ENCODE data around the gene RAB11A. TPM values are rescaled to one million over a fixed set of nuclear protein-coding genes. Genes with fewer than 3 reads are reported as not detected.

RAB11A gene
- total and polyA plus RNA-seq, 2 donors (not counting 1 experiment from before 2014, with no cell fraction given), result 83.2 to 126 TPM

DNA sequence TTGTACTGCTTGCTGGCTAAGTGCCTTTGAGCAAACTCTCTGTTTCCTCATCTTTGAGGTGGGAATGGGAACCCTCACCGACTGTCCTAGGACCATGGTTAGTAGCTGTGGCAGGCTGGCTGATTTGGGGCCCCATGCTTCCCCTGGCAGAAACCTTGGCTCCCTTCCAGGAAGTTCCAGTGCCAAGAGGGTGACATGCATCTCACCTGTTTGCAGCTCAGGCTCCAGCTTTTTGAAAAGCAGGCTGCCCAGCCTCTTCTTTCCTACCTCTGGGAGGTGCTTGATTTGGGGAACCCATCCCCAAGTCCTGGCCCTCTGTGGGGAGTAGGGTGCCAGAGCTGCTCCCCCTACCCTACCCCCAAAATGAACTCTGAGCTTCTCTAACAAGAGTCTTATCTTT lies 50.8 kb downstream of the RAB11A start:
- Histone ChIP-seq H4K20me1 (ENCODE audit: control insufficient read depth, insufficient read depth, low read length, poor library complexity, severe bottlenecking) (peaks cover 5% of the 10 kb centered on the region), H3K4me1 (ENCODE audit: control insufficient read depth in 2 of 2, insufficient read depth in 2 of 2, low read length in 2 of 2) (peaks cover 71% of the 10 kb centered on the region in 2 donors), H3K9ac (ENCODE audit: low read length) (no peak overlapping the region), H3K4me3 (ENCODE audit: control extremely low read depth in 1 of 5, extremely low read depth in 1 of 5, insufficient read depth in 1 of 5, low read depth in 2 of 5, low read length in 4 of 5) (no peak overlapping the region), H2AFZ (ENCODE audit: insufficient read depth, low read depth, low read length, poor library complexity, severe bottlenecking) (no peak overlapping the region), H3K4me2 (replicated peaks; ENCODE audit: low read depth, low read length, poor library complexity, severe bottlenecking) (peak overlapping the region; percentile 60), H3K27ac (ENCODE audit: low read length in 2 of 2) (peak overlapping the region in 1 of 2 donors; percentile 69), H3K36me3 (replicated peaks in 1 of 2; ENCODE audit: control extremely low read depth in 1 of 2, control insufficient read depth in 1 of 2, extremely low read depth in 1 of 2, insufficient read depth in 2 of 2, low read length in 1 of 2) (no peaks in the 10 kb centered on the region), H3K9me3 (ENCODE audit: control extremely low read depth in 1 of 3, control insufficient read depth in 2 of 3, insufficient read depth in 1 of 3, low read length in 2 of 3) (no peaks in the 10 kb centered on the region), H3K79me2 (ENCODE audit: control insufficient read depth, insufficient read depth, low read length) (peaks cover 16% of the 10 kb centered on the region), H3K27me3 (replicated peaks in 1 of 4; ENCODE audit: control extremely low read depth in 1 of 4, control insufficient read depth in 3 of 4, insufficient read depth in 4 of 4, low read length in 3 of 4) (no peaks in the 10 kb centered on the region)
- intact Hi-C loops (cut with micrococcal nuclease), result loop anchor here (5.0 kb wide), 1 partner anchor 62 kb away; no protein-coding TSS in a partner anchor
- Mint-ChIP-seq H3K4me3 (peak overlapping the region; percentile 73), H3K9me3 (ENCODE audit: insufficient read depth) (no peaks in the 10 kb centered on the region), H3K4me1 (peaks cover 75% of the 10 kb centered on the region), H3K27me3 (no peaks in the 10 kb centered on the region), H3K27ac (peak overlapping the region; percentile 39)
- DNase-seq (peak; percentile 22), ATAC-seq (ENCODE audit: low read depth) (no peak)
- ChIA-PET CTCF (interaction anchor here (1.0 kb wide), 1 partner anchor 51 kb away, joined by 3 read pairs; no protein-coding TSS in a partner anchor), POLR2A (no interaction called here)
- TF ChIP-seq, protein P1, sequence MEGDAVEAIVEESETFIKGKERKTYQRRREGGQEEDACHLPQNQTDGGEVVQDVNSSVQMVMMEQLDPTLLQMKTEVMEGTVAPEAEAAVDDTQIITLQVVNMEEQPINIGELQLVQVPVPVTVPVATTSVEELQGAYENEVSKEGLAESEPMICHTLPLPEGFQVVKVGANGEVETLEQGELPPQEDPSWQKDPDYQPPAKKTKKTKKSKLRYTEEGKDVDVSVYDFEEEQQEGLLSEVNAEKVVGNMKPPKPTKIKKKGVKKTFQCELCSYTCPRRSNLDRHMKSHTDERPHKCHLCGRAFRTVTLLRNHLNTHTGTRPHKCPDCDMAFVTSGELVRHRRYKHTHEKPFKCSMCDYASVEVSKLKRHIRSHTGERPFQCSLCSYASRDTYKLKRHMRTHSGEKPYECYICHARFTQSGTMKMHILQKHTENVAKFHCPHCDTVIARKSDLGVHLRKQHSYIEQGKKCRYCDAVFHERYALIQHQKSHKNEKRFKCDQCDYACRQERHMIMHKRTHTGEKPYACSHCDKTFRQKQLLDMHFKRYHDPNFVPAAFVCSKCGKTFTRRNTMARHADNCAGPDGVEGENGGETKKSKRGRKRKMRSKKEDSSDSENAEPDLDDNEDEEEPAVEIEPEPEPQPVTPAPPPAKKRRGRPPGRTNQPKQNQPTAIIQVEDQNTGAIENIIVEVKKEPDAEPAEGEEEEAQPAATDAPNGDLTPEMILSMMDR (IDR thresholded peaks at IDR 0.05), result no peak
- no peak for TF ChIP-seq EZH2 (IDR thresholded peaks at IDR 0.05; ENCODE audit: borderline replicate concordance, insufficient read depth, low read depth, low read length, poor library complexity, severe bottlenecking)
- 0% methylated on average over 1 of the region's 1 CpG for WGBS (ENCODE audit: insufficient coverage)

DNA sequence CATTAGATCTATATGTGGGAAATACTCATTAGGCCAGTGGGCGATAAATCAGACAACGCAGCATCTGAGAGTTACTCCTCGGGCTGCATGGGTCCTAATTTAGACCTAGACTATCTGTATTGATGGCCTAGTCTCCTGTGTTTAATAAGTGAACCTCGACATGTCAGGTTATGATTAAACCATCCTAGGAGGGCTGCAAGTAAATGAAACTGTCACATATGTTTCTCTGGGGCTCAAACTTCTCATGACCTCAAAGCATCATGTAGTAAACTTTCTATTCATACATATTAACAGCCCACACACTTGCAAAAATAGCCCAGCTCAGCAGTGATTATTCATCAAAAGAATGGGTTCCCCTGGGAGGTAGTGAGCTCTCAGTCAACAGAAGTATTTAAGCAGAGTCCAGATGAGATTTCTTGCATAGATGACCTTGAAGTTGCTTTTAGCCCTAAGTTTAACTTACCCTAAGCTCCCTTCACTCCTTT lies 51.6 kb downstream of the RAB11A start:
- H3K27ac ChIP-seq (ENCODE audit: low read length in 2 of 2), result peak overlapping the region; percentile 30 to 69
- 13% methylated on average over 2 of the region's 4 CpGs for WGBS (ENCODE audit: insufficient coverage)
- H3K9me3 Mint-ChIP-seq (ENCODE audit: insufficient read depth), result no peaks in the 10 kb centered on the region
- peak overlapping the region; percentile 16 for H3K9ac ChIP-seq (ENCODE audit: low read length)
- no peak overlapping the region for H2AFZ ChIP-seq (ENCODE audit: insufficient read depth, low read depth, low read length, poor library complexity, severe bottlenecking)
- peak overlapping the region; percentile 26 for H3K27ac Mint-ChIP-seq
- TF ChIP-seq, protein P1 (IDR thresholded peaks at IDR 0.05), result no peak
- TF ChIP-seq EZH2 (IDR thresholded peaks at IDR 0.05; ENCODE audit: borderline replicate concordance, insufficient read depth, low read depth, low read length, poor library complexity, severe bottlenecking), result no peak
- ChIA-PET POLR2A (no interaction called here), CTCF (interaction anchor here (1.0 to 1.1 kb wide), 3 partner anchors 18 to 52 kb away, joined by 3 to 4 read pairs (median 3); partner anchors contain the start of gene RAB11A)
- DNase-seq (no peak), ATAC-seq (ENCODE audit: low read depth) (no peak)
- no peaks in the 10 kb centered on the region for H3K27me3 ChIP-seq (replicated peaks in 1 of 4; ENCODE audit: control extremely low read depth in 1 of 4, control insufficient read depth in 3 of 4, insufficient read depth in 4 of 4, low read length in 3 of 4)
- H3K4me2 ChIP-seq (replicated peaks; ENCODE audit: low read depth, low read length, poor library complexity, severe bottlenecking), result peak overlapping the region; percentile 60
- peaks cover 68% of the 10 kb centered on the region for H3K4me1 Mint-ChIP-seq
- no peaks in the 10 kb centered on the region for H3K27me3 Mint-ChIP-seq
- H3K4me1 ChIP-seq (ENCODE audit: control insufficient read depth in 2 of 2, insufficient read depth in 2 of 2, low read length in 2 of 2), result peaks cover 63 to 64% of the 10 kb centered on the region in 2 donors
- H3K9me3 ChIP-seq (ENCODE audit: control extremely low read depth in 1 of 3, control insufficient read depth in 2 of 3, insufficient read depth in 1 of 3, low read length in 2 of 3), result no peaks in the 10 kb centered on the region
- no peak overlapping the region for H3K4me3 ChIP-seq (ENCODE audit: control extremely low read depth in 1 of 5, extremely low read depth in 1 of 5, insufficient read depth in 1 of 5, low read depth in 2 of 5, low read length in 4 of 5)
- no peaks in the 10 kb centered on the region for H3K36me3 ChIP-seq (replicated peaks in 1 of 2; ENCODE audit: control extremely low read depth in 1 of 2, control insufficient read depth in 1 of 2, extremely low read depth in 1 of 2, insufficient read depth in 2 of 2, low read length in 1 of 2)
- intact Hi-C loops (cut with micrococcal nuclease), result loop anchor here (5.0 kb wide), 1 partner anchor 61 kb away; no protein-coding TSS in a partner anchor
- peaks cover 4% of the 10 kb centered on the region for H4K20me1 ChIP-seq (ENCODE audit: control insufficient read depth, insufficient read depth, low read length, poor library complexity, severe bottlenecking)
- peak overlapping the region; percentile 73 for H3K4me3 Mint-ChIP-seq
- H3K79me2 ChIP-seq (ENCODE audit: control insufficient read depth, insufficient read depth, low read length), result peaks cover 16% of the 10 kb centered on the region
